NCI-H187 (cell line): ENCODE results near the gene NUMBL.
A peak's percentile ranks its signal among the peaks of the same experiment; 100 is the strongest.
"Not testable (repeated sequence)": the region's sequence is repeated elsewhere in the genome, so short reads cannot be mapped to it uniquely, and the experiment has no call there.

Experiments
- DNase-seq, 2 experiments: peaks; one replicate each; lab custom pipeline; 2025; lab: John Stamatoyannopoulos, UW

NUMBL gene

GRCh38 chr19:40690050-40690692 lies at the start of gene NUMBL:
Gene NUMBL, minus strand, starts transcription at chr19:40690651. Its CDS starts 168 bp downstream, at chr19:40690483.
- DNase-seq = no peak

- no peak for DNase-seq
These were observed 48.8 kb upstream of the NUMBL start for GRCh38 chr19:40739030-40739839.

DNA sequence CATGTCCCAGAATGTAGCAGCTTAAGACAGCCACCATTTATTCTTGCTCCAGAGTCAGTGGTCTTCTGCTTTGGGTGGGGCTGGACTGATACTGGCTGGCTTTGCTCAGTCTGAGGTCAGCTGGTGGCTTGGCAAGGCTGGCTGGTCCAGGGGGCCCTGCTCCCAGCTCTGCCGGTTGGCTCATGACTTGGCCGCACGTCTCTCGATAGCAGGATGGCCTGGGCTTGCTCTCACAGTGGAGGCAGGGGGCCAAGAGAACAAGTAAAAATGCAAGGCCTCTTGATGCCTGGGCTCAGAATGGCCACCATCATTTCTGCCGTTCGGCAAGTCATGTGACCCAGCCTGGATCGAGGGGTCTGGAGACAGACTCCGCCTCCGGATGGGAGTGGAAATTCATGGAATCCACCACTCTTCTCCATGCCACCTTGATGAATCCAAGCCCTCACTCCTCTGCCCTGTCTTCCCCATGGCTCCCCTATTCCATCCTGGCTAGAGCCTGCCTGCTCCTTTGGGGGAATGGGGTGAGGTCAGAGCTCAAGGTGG lies 46.7 kb upstream of the NUMBL start:
- no peak for DNase-seq

GRCh38 chr19:40736661-40737060 lies 46.2 kb upstream of the NUMBL start:
- no peak for DNase-seq

DNA sequence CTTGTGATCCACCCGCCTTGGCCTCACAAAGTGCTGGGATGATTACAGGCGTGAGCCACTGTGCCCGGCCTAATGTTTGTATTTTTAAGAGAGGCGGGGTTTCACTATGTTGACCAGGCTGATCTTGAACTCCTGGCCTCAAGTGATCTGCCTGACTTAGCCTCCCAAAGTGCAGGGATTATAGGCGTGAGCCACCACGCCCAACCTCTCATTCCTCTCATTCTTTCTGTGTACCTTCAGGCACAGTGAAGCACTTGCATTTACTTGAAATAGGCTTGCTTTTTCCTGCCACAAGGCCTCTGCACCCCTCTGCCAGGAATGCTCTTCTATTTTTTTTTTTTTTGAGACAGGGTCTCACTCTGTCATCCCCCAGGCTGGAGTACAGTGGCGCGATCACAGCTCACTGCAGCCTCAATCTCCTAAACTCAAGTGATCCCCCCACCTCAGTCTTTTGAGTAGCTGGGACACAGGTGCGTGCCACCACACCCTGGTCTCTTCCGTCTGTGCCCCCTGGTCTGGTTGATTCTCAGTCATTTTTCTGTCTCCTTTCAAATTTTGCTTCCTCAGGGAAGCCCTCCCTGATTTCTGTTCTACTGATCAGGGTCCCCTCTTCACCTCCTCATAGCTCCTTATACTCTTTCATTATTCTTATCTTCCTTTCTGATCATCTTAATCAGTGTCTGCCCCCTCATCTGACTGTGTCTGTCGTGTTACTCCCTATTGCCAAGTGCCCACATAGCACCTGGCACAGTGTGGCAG lies 44.7 kb upstream of the NUMBL start:
- DNase-seq = no peak

- no peak for DNase-seq
These were observed 42.7 kb upstream of the NUMBL start for GRCh38 chr19:40733149-40733548.

GRCh38 chr19:40732304-40732703 lies 41.9 kb upstream of the NUMBL start:
- not testable (repeated sequence) for DNase-seq

DNA sequence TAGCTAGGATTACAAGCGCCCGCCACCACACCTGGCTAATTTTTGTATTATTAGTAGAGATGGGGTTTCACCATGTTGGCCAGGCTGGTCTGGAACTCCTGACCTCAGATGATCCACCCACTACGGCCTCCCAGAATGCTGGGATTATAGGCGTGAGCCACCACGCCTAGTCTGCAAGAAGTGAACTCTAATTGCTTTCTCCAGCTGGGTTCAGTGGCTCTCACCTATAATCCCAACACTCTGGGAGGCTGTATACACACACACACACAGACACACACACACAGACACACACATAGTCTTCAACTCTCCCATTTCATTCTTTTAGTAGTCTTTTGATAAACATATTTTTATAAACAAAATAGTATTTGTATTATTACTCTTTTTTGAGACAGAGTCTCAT lies 39.6 kb upstream of the NUMBL start:
- not testable (repeated sequence) for DNase-seq

- no peak for DNase-seq
These were observed 35.8 kb upstream of the NUMBL start for GRCh38 chr19:40726279-40726678.

- no peak for DNase-seq
These were observed 34.4 kb upstream of the NUMBL start for GRCh38 chr19:40724855-40725254.

GRCh38 chr19:40724315-40724714 lies 33.9 kb upstream of the NUMBL start:
- DNase-seq = no peak

- DNase-seq = no peak
These were observed 33.3 kb upstream of the NUMBL start for GRCh38 chr19:40723661-40724254.

DNA sequence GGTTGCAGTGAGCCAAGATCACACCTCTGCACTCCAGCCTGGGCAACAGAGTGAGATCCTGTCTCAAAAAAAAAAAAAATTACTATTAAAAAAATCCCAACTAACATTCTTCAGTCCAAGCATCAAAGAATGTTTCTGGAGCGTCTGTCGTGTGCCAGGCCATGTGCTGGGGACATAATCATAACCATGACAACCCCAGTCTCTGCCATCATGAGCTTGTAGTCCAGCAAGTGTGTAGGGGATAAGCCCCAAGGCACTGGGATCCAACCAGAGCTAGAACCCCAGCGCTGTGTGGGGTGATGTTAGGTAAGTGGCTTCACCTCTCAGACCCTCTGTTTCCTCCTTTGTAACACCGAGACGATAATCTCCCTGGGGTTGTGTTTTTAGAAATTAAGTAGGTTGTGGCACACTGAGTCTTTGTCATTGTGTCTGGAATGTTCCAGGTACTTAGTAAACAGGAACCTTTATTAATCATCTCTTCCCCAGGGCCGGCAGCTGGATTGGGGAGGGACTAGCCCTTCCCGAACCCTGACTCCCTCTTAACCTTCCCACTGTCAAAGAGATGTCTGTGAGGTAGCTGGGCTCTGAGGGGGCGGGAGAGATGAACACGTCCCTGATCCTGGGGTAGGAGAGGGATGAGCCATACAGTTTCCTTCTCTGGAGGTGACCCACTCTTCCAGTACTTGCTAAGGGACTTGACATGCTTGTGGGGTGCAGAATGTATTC lies 31.6 kb upstream of the NUMBL start:
- no peak for DNase-seq

DNA sequence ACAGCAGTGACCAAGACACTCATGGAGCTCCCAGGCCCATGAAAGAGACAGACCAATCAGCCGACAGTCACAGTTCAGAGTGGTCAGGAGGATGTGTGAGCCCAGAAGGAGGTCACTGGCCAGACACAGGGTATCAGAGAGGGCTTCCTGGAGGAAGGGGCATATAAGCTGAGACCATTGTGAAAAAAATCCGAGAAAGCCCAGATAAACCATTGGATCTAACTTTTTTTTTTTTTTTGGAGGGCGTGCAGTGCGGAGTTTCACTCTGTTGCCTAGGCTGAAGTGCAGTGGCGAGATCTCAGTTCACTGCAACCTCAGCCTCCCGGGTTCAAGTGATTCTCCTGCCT lies 30.7 kb upstream of the NUMBL start:
- DNase-seq = no peak

GRCh38 chr19:40719414-40719894 lies 29.0 kb upstream of the NUMBL start:
- DNase-seq = no peak

DNA sequence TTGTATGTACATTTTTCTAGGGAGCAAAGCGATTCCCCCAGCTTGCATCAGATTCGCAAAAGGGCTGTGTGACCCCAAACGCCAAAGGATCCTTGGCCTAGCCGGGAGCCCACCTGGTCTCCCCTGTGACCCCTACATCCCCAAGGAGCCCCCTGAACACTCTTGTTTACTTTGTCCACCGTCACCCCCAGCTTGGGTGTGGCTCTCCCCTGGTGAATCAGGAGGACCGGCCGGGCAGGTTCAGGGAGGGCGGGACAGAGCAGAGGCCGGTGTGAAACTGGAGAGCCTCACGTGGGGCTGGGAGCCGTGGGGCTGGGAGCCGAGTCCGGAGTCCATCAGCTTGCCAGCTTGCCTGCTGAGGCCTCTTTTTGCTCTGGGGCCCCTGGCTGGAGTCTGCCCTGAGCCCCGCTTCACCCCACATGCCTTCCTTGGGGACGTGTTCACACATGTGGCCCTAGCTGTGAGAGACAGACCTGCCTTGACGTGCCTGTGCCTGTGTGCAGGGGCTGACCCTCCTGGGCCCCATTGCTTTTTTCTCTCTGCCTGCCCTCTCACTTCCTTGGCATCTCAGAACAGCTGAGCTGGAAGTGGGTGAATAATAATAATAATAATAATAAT lies 28.4 kb upstream of the NUMBL start:
- no peak for DNase-seq

- DNase-seq = no peak
These were observed 27.7 kb upstream of the NUMBL start for GRCh38 chr19:40717880-40718773.

DNA sequence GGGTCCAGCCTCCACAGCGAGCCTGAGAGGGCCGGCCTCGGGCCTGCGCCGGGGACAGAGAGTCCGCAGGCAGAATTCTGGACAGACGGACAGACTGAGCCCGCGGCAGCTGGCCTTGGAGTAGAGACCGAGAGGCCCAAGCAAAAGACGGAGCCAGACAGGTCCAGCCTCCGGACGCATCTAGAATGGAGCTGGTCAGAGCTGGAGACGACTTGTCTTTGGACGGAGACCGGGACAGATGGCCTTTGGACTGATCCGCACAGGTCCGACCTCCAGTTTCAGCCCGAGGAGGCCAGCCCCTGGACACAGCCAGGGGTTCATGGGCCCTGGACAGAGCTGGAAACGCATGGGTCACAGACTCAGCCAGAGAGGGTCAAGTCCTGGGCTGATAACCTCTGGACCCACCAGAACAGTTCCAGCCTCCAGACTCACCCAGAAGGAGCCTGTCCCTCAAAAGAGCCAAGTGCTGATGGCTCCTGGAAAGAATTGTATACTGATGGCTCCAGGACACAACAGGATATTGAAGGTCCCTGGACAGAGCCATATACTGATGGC lies 27.0 kb upstream of the NUMBL start:
- no peak for DNase-seq

DNA sequence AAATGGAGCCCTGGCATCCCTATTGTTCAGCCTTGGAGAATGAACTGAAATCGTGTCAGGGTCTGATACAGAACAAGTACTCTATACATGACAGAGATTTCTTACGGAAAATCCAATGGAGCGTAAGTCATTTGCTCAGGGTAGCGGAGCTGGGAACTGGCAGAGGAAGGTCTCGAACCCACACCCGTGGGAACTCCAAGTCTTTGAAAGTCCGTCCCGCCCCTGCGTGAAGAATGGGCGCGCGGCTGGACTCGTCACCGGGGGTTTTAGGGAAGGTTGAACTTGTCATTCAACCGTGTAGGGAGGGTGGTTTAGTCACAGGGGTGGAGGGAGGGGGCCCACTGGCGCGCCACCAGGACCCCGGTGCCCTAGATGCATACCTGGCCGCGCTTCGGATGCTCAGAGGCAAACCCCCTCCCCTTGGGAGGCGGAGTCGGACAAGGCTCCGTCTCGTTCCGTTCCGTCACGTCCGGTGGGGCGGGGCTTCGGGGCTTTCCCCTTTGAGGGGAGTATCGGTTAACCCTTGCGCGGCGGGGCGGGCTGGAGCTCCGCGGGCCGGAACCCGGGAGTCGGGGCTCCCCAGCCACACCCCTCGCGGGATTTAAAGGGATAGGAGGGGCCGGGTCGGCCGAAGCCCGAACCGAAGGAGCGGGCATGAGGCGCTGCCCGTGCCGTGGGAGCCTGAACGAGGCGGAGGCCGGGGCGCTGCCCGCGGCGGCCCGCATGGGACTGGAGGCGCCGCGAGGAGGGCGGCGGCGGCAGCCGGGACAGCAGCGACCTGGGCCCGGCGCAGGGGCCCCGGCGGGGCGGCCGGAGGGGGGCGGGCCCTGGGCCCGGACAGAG lies 26.3 kb upstream of the NUMBL start, which contains the start of the genes COQ8B and ITPKC:
COQ8B (minus strand) TSS at position 405 of the 843 bp plus-strand sequence. CDS start 2,254 bp downstream, outside the sequence.
ITPKC (plus strand) TSS at position 631 of the 843 bp plus-strand sequence; CDS start at position 655, 24 bp downstream.
- DNase-seq = peak; percentile 90 to 97
